Measurements from ENCODE around the gene MYH6. TPM values are rescaled to one million over a fixed set of nuclear protein-coding genes. Genes with fewer than 3 reads are reported as not detected.
A peak's percentile ranks its signal among the peaks of the same experiment; 100 is the strongest.

The MYH6 gene
- total RNA-seq, 1 donor from 2014 or later, result not detected

GRCh38 chr14:23356662-23357061, 51.4 kb downstream of the MYH6 start:
- no peak for TF ChIP-seq CTCF (IDR thresholded peaks at IDR 0.05; ENCODE audit: insufficient read depth, low read length, poor library complexity, severe bottlenecking)
- Histone ChIP-seq H3K36me3 (ENCODE audit: control insufficient read depth, insufficient read depth, low read length) (no peaks in the 10 kb centered on the region), H3K27me3 (ENCODE audit: control insufficient read depth, insufficient read depth, low read length) (peaks cover 11% of the 10 kb centered on the region), H3K4me3 (ENCODE audit: low read depth, low read length) (no peak overlapping the region)
- no peak for DNase-seq (ENCODE audit: low read depth)

DNA sequence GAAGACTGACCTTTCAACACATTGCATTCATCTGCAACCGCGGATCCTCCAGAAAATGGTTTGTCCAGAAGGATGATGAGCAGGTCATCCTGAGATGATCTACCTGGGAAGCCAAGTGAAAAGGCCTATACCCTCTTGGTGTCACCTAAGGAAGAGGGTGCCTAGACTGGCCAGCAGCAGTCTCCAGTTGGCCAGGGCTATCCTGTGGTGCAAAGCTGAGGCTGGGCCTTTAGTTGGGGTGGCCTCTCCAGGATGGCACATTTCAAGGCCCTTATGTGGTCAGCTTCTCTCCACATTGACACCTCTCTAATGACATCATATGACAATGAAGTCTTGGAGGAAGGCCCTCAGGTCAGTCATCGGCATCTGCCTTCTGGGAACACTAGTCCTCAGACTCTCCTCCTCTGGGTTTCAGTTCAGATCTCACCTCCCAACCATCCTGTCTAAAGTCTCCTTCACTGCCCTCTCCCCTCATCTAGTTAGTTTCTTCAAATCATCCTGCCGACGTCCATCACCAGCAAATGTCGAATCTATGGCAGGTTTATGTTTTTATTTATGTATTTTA, 52.1 kb downstream of the MYH6 start:
- DNase-seq (ENCODE audit: low read depth), result no peak
- Histone ChIP-seq H3K27me3 (ENCODE audit: control insufficient read depth, insufficient read depth, low read length) (peaks cover 15% of the 10 kb centered on the region), H3K4me3 (ENCODE audit: low read depth, low read length) (no peak overlapping the region), H3K36me3 (ENCODE audit: control insufficient read depth, insufficient read depth, low read length) (no peaks in the 10 kb centered on the region)
- TF ChIP-seq CTCF (IDR thresholded peaks at IDR 0.05; ENCODE audit: insufficient read depth, low read length, poor library complexity, severe bottlenecking), result no peak

DNA sequence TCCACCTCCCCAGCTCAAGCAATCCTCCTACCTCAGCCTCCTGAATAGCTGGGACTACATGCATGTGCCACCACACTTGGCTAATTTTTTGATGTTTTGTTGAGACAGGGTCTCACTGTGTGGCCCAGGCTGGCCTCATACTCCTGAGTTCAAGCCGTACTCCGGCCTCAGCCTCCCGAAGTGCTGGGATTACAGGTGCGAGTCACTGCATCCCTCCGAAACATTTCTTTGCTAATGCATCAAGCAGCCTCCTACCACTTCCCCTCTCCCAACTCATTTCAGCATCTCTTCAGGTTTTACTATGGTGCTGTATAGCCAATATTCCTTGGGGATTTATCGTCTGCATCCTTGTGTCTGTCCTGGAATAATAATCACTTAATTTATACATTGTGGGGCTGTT, 53.1 kb downstream of the MYH6 start:
- H3K27me3 ChIP-seq (ENCODE audit: control insufficient read depth, insufficient read depth, low read length), result peaks cover 15% of the 10 kb centered on the region
- no peaks in the 10 kb centered on the region for H3K36me3 ChIP-seq (ENCODE audit: control insufficient read depth, insufficient read depth, low read length)
- no peak for DNase-seq (ENCODE audit: low read depth)
- H3K4me3 ChIP-seq (ENCODE audit: low read depth, low read length), result no peak overlapping the region
- TF ChIP-seq CTCF (IDR thresholded peaks at IDR 0.05; ENCODE audit: insufficient read depth, low read length, poor library complexity, severe bottlenecking), result no peak

GRCh38 chr14:23353433-23353780, 54.7 kb downstream of the MYH6 start:
- H3K4me3 ChIP-seq (ENCODE audit: low read depth, low read length), result no peak overlapping the region
- peaks cover 15% of the 10 kb centered on the region for H3K27me3 ChIP-seq (ENCODE audit: control insufficient read depth, insufficient read depth, low read length)
- H3K36me3 ChIP-seq (ENCODE audit: control insufficient read depth, insufficient read depth, low read length), result no peaks in the 10 kb centered on the region
- no peak for DNase-seq (ENCODE audit: low read depth)
- TF ChIP-seq CTCF (IDR thresholded peaks at IDR 0.05; ENCODE audit: insufficient read depth, low read length, poor library complexity, severe bottlenecking), result no peak

GRCh38 chr14:23352506-23353432, 55.3 kb downstream of the MYH6 start, which contains the start of gene SLC22A17:
Gene SLC22A17 (minus strand): TSS chr14:23352887.
- peak within 1 kb of the TSS; percentile 65 for H3K4me3 ChIP-seq (ENCODE audit: low read depth, low read length)
- H3K36me3 ChIP-seq (ENCODE audit: control insufficient read depth, insufficient read depth, low read length), result no peaks in the 10 kb centered on the region
- H3K27me3 ChIP-seq (ENCODE audit: control insufficient read depth, insufficient read depth, low read length), result peaks cover 15% of the 10 kb centered on the region
- DNase-seq (ENCODE audit: low read depth), result peak; percentile 32
- peak; percentile 15 for TF ChIP-seq CTCF (IDR thresholded peaks at IDR 0.05; ENCODE audit: insufficient read depth, low read length, poor library complexity, severe bottlenecking)
